GM18498 (cell line): Measurements from ENCODE around the gene GAS7.

ENCODE experiments used
- ATAC-seq: cut with Tn5 transposase; IDR thresholded peaks from one replicate; pipeline ENCODE4 v1.9.1; 2021; ENCODE audit warnings: mild to moderate bottlenecking, moderate library complexity; ENCODE audit not compliant: unreplicated experiment

Gene GAS7

GRCh38 chr17:10055262-10055975 lies 143.0 kb downstream of the GAS7 start:
- no peak for ATAC-seq

GRCh38 chr17:10053782-10054540 lies 144.4 kb downstream of the GAS7 start:
- ATAC-seq = no peak

- peak; percentile 53 for ATAC-seq
Observed at GRCh38 chr17:10052106-10052813, 146.1 kb downstream of the GAS7 start.

GRCh38 chr17:10051112-10051511 lies 147.3 kb downstream of the GAS7 start:
- no peak for ATAC-seq

- peak; percentile 45 for ATAC-seq
Observed at GRCh38 chr17:10050597-10051101, 147.8 kb downstream of the GAS7 start.

GRCh38 chr17:10048629-10049350 lies 149.6 kb downstream of the GAS7 start:
- ATAC-seq = no peak

- ATAC-seq = peak; percentile 75
Observed at GRCh38 chr17:10046786-10047785, 151.3 kb downstream of the GAS7 start.

- no peak for ATAC-seq
Observed at GRCh38 chr17:10045871-10046658, 152.3 kb downstream of the GAS7 start.

GRCh38 chr17:10042589-10043244 lies 155.7 kb downstream of the GAS7 start:
- no peak for ATAC-seq

- ATAC-seq = no peak
Observed at GRCh38 chr17:10041916-10042588, 156.4 kb downstream of the GAS7 start.

GRCh38 chr17:10041287-10041612 lies 157.2 kb downstream of the GAS7 start:
- ATAC-seq = peak; percentile 18

- no peak for ATAC-seq
Observed at GRCh38 chr17:10036511-10037061, 161.8 kb downstream of the GAS7 start.

- ATAC-seq = no peak
Observed at GRCh38 chr17:10035885-10036284, 162.5 kb downstream of the GAS7 start.

- no peak for ATAC-seq
Observed at GRCh38 chr17:10034719-10035475, 163.5 kb downstream of the GAS7 start.

GRCh38 chr17:10033959-10034358 lies 164.4 kb downstream of the GAS7 start:
- ATAC-seq = peak; percentile 25

GRCh38 chr17:10033449-10033848 lies 165.0 kb downstream of the GAS7 start:
- peak; percentile 84 for ATAC-seq
